Measurements from ENCODE around the gene NOL6. TPM values are rescaled to one million over a fixed set of nuclear protein-coding genes. Genes with fewer than 3 reads are reported as not detected.

NOL6 gene
- total and polyA plus RNA-seq, 2 of the 13 experiments (the other 11 are each of a cell fraction or from before 2014, with no cell fraction given): 17.0 to 30.2 TPM

DNA sequence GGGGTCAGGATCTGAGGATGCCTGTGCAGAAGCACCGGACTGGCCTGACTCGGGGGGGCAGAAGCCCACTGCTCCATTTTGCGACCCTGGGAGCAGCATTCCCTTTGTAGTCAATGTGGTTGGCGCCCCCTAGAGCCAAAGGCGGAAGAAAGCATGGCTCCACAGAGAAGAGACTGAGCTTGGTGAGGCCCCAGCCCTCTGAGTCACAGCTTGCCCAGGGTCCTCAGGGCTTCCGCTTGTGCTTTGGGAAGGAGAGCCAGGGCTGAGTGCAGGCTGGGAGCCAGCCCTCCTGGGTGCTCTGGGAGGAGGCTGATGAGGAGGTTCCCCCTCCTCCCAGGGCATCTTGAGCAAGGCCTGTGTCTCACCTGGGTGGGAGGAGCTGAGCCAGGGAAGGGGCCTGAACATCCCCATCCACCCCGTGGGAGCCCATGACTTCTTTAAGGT lies 20.9 kb downstream of the NOL6 start (continued):
- TF ChIP-seq KMT2B (CRISPR knock-in tag; IDR thresholded peaks at IDR 0.05) (no peak), PHF5A (CRISPR knock-in tag; IDR thresholded peaks at IDR 0.05; ENCODE audit: low read depth, unreplicated experiment) (no peak), YY1 (IDR thresholded peaks at IDR 0.05; ENCODE audit: insufficient read depth, insufficient replicate concordance, low read depth, low read length) (peak; percentile 30), SIN3B (IDR thresholded peaks at IDR 0.05; ENCODE audit: low read length) (no peak), SKI (IDR thresholded peaks at IDR 0.05; ENCODE audit: partially characterized antibody) (no peak), NFE2 (CRISPR knock-in tag; IDR thresholded peaks at IDR 0.05) (no peak), ZNF383 (CRISPR knock-in tag; IDR thresholded peaks at IDR 0.05; ENCODE audit: borderline replicate concordance) (no peak), HMGA1 (CRISPR knock-in tag; conservative IDR thresholded peaks at IDR 0.05) (no peak), SNRNP70 (IDR thresholded peaks at IDR 0.05; ENCODE audit: low read depth, low read length) (no peak), ZNF616 (CRISPR knock-in tag; IDR thresholded peaks at IDR 0.05; ENCODE audit: low read depth) (no peak), ZNF253 (CRISPR knock-in tag; IDR thresholded peaks at IDR 0.05; ENCODE audit: borderline replicate concordance) (no peak), ZNF678 (CRISPR knock-in tag; IDR thresholded peaks at IDR 0.05) (no peak), GABPA (IDR thresholded peaks at IDR 0.05; ENCODE audit: low read depth, low read length) (no peak), GABPA (CRISPR knock-in tag; IDR thresholded peaks at IDR 0.05; ENCODE audit: low read depth) (peak; percentile 45)
- TF ChIP-seq, protein P1, sequence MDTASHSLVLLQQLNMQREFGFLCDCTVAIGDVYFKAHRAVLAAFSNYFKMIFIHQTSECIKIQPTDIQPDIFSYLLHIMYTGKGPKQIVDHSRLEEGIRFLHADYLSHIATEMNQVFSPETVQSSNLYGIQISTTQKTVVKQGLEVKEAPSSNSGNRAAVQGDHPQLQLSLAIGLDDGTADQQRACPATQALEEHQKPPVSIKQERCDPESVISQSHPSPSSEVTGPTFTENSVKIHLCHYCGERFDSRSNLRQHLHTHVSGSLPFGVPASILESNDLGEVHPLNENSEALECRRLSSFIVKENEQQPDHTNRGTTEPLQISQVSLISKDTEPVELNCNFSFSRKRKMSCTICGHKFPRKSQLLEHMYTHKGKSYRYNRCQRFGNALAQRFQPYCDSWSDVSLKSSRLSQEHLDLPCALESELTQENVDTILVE (CRISPR knock-in tag; IDR thresholded peaks at IDR 0.05): no peak
- TF ChIP-seq, protein P2, sequence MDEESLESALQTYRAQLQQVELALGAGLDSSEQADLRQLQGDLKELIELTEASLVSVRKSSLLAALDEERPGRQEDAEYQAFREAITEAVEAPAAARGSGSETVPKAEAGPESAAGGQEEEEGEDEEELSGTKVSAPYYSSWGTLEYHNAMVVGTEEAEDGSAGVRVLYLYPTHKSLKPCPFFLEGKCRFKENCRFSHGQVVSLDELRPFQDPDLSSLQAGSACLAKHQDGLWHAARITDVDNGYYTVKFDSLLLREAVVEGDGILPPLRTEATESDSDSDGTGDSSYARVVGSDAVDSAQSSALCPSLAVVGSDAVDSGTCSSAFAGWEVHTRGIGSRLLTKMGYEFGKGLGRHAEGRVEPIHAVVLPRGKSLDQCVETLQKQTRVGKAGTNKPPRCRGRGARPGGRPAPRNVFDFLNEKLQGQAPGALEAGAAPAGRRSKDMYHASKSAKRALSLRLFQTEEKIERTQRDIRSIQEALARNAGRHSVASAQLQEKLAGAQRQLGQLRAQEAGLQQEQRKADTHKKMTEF (CRISPR knock-in tag; IDR thresholded peaks at IDR 0.05): 0 out of 2 replicates have a peak, but pooled peaks have one; percentile 31
- TF ChIP-seq, protein P3, sequence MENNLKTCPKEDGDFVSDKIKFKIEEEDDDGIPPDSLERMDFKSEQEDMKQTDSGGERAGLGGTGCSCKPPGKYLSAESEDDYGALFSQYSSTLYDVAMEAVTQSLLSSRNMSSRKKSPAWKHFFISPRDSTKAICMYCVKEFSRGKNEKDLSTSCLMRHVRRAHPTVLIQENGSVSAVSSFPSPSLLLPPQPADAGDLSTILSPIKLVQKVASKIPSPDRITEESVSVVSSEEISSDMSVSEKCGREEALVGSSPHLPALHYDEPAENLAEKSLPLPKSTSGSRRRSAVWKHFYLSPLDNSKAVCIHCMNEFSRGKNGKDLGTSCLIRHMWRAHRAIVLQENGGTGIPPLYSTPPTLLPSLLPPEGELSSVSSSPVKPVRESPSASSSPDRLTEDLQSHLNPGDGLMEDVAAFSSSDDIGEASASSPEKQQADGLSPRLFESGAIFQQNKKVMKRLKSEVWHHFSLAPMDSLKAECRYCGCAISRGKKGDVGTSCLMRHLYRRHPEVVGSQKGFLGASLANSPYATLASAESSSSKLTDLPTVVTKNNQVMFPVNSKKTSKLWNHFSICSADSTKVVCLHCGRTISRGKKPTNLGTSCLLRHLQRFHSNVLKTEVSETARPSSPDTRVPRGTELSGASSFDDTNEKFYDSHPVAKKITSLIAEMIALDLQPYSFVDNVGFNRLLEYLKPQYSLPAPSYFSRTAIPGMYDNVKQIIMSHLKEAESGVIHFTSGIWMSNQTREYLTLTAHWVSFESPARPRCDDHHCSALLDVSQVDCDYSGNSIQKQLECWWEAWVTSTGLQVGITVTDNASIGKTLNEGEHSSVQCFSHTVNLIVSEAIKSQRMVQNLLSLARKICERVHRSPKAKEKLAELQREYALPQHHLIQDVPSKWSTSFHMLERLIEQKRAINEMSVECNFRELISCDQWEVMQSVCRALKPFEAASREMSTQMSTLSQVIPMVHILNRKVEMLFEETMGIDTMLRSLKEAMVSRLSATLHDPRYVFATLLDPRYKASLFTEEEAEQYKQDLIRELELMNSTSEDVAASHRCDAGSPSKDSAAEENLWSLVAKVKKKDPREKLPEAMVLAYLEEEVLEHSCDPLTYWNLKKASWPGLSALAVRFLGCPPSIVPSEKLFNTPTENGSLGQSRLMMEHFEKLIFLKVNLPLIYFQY (CRISPR knock-in tag; IDR thresholded peaks at IDR 0.05; ENCODE audit: borderline replicate concordance): no peak
- TF ChIP-seq, protein P4, sequence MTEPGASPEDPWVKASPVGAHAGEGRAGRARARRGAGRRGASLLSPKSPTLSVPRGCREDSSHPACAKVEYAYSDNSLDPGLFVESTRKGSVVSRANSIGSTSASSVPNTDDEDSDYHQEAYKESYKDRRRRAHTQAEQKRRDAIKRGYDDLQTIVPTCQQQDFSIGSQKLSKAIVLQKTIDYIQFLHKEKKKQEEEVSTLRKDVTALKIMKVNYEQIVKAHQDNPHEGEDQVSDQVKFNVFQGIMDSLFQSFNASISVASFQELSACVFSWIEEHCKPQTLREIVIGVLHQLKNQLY (CRISPR knock-in tag; IDR thresholded peaks at IDR 0.05): peak; percentile 26; the same call in 1 of the 2 replicates
- TF ChIP-seq, protein P5, sequence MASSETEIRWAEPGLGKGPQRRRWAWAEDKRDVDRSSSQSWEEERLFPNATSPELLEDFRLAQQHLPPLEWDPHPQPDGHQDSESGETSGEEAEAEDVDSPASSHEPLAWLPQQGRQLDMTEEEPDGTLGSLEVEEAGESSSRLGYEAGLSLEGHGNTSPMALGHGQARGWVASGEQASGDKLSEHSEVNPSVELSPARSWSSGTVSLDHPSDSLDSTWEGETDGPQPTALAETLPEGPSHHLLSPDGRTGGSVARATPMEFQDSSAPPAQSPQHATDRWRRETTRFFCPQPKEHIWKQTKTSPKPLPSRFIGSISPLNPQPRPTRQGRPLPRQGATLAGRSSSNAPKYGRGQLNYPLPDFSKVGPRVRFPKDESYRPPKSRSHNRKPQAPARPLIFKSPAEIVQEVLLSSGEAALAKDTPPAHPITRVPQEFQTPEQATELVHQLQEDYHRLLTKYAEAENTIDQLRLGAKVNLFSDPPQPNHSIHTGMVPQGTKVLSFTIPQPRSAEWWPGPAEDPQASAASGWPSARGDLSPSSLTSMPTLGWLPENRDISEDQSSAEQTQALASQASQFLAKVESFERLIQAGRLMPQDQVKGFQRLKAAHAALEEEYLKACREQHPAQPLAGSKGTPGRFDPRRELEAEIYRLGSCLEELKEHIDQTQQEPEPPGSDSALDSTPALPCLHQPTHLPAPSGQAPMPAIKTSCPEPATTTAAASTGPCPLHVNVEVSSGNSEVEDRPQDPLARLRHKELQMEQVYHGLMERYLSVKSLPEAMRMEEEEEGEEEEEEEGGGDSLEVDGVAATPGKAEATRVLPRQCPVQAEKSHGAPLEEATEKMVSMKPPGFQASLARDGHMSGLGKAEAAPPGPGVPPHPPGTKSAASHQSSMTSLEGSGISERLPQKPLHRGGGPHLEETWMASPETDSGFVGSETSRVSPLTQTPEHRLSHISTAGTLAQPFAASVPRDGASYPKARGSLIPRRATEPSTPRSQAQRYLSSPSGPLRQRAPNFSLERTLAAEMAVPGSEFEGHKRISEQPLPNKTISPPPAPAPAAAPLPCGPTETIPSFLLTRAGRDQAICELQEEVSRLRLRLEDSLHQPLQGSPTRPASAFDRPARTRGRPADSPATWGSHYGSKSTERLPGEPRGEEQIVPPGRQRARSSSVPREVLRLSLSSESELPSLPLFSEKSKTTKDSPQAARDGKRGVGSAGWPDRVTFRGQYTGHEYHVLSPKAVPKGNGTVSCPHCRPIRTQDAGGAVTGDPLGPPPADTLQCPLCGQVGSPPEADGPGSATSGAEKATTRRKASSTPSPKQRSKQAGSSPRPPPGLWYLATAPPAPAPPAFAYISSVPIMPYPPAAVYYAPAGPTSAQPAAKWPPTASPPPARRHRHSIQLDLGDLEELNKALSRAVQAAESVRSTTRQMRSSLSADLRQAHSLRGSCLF (CRISPR knock-in tag; IDR thresholded peaks at IDR 0.05; ENCODE audit: borderline replicate concordance): no peak

All from HepG2 (cell line).